GM19043 (cell line): Measurements from ENCODE around the gene VWF.

ENCODE experiments used
- ATAC-seq: cut with Tn5 transposase; IDR thresholded peaks from one replicate; pipeline ENCODE4 v1.9.1; 2021; ENCODE audit warnings: low read depth; ENCODE audit not compliant: unreplicated experiment

Gene VWF

DNA sequence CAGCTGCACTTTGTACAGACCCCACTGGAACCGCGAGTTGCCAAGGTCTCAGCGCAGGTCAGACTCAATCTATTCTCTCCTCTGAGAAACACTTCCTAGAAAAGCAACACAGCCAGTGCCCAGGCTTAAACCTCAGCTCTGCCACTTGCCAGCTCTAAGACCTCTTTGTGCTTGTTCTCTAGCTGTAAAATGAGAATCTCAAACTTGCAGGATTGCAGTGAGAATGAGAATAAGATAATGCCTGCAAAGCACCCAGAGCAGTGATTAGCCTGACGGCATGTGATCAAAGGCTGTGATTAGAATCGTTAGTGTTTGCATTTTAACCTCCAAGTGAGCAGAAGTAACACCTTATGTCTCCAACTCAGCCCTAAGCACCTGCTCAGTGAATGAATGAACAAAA is 200.7 kb downstream of the VWF start:
- no peak for ATAC-seq

DNA sequence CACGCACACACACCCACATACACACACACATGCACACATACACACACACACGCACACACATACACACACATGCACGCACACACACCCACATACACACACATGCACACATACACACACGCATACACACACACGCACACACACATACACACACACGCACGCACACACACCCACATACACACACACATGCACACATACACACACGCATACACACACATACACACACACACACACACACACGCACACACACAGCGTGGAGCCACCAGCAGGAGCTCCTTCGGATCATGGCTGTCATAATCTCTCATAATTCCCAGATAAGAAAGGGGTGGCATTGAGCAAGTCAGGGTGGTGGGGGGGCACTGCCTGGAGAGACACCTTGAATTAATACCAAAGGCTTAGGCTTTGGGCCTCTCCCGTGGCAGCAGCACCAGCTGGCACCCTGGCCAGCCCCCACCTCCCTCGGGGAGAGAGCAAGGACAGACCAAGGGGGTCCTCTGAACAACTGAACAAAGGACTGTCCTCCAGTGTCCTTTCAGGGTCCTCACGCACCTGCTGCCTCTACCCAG is 201.3 kb downstream of the VWF start:
- ATAC-seq = no peak

- ATAC-seq = no peak
Observed at GRCh38 chr12:5921966-5922899, 202.2 kb downstream of the VWF start.

DNA sequence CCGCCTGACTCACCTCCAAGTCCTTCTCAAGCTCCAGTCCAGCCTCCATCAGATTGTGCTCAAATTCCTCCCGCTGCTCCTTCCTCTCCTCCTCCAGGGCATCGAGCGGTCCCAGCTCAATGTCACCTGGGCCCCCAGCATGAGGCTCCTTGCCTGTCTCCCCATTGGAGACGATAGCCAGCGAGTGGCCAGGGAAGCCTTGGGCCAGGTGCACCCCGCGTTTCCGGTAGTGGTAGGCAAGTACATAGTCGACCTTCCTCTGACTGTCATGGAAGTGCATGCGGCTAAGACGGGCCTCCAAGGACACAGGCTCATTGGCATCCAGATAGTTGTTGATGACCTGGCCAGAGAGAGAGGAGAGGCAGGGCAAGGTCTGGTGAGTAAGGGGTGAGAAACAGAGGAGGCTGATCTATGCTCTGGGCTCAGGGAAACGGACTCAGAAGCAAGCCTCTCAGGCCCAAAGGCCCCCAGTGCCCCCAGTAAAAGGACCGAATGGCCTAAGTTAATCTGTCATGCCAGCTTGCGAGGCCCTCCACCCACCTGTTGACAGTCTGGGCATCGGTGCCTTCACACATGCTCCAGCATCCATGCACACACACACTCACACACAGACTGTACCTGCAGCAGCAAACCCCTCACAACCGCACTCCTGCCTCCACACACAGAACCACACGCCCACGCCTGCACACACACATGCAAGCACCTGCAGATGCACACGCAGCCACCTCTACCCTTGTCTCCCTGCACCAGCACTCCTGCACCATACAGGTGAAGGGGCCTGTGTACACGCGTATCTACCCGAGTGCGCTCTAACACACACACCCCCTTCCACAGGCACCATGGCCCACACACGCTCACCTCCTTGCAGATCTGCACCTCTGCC is 203.2 kb downstream of the VWF start:
- ATAC-seq = no peak

DNA sequence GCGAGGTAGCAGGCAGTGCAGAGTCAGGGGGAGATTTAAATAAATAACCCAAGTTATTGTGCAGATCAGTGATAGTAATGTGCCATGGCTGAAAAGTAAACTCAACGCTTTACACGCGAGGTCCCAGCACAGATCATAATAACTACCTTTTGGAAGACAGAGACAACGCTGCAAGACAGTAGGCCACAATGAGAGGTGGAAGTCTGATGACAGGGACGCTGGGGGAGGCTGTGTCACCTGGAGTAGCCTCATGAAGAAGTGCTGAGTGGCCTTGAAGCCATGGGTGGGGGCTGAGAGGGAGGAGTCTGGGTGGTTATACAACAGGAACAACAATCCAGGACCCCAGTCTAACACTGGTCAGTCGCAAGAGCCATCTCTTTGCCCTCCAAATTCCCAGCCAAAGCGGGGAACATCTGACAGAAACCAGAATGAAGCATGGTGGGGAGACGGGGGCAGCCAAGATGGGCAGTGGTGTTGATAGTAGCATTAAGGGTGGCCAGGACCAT is 207.6 kb downstream of the VWF start:
- no peak for ATAC-seq

- no peak for ATAC-seq
Observed at GRCh38 chr12:5915511-5915910, 209.0 kb downstream of the VWF start.

GRCh38 chr12:5914387-5915149 is 209.9 kb downstream of the VWF start:
- no peak for ATAC-seq

GRCh38 chr12:5913387-5913786 is 211.1 kb downstream of the VWF start:
- no peak for ATAC-seq

DNA sequence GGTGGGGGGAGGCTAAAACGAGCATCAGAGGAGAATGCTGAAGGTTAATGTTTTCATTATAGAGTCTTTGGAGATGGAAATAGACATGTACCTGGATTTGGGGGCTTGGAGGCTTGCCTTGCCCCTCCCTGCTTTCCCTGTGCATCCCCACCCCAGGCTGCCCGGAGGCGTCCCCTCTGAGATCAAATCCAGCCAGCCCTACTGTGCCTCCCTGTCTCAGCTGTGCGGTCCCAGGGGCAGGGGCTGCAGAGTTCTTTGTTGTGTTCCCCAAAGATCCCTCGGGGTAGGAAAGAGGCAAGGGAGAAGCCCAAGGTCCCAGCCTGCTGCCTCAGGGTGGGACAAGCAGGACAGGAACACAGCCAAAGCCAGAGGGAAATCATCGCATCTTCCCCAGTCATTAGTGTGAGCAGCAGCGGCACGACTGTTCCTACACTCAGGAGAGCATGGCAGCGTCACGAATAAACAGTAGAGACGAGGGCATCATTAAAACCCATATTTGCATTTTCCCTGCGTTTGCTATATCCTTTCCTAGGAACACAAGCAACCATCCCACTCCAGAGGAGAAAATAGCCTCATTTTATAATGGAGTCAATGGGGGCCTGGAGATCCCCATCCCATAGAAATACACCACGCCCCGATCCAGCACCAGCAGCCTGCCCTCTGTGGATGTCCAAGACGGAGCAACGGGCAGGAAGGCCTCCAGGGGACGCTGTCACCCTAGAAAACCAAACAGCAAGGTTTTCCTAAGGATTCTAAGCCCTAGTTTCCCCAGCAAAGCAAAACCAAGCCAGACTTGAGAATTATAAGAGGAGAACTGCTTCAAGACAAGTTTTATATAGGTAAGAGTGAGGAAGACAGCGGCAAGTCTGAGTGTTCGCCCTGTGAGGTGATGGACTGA is 211.8 kb downstream of the VWF start:
- ATAC-seq = no peak

- no peak for ATAC-seq
Observed at GRCh38 chr12:5912011-5912410, 212.5 kb downstream of the VWF start.

- ATAC-seq = no peak
Observed at GRCh38 chr12:5910790-5911548, 213.5 kb downstream of the VWF start.

GRCh38 chr12:5909560-5909959 is 214.9 kb downstream of the VWF start:
- ATAC-seq = no peak

GRCh38 chr12:5908251-5908650 is 216.2 kb downstream of the VWF start:
- no peak for ATAC-seq

DNA sequence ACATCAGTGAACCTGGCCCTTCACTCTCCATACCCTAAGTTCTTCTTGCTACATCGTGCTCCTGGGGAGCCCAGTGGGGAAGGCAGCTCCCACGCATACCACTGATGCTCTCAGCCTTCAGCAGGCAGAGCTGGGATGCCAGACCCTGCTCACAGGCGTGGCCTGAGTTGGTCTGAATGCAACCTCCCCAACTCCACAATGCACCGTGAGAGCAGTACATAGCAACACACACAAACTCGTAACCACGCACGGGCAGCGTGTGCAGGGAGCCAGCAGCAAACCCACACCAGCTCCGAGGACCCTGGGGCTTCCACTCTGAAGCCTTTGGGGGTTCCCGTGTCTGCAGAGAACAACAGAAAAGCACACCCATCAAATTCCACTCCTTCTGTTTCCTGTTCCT is 216.7 kb downstream of the VWF start:
- ATAC-seq = no peak

DNA sequence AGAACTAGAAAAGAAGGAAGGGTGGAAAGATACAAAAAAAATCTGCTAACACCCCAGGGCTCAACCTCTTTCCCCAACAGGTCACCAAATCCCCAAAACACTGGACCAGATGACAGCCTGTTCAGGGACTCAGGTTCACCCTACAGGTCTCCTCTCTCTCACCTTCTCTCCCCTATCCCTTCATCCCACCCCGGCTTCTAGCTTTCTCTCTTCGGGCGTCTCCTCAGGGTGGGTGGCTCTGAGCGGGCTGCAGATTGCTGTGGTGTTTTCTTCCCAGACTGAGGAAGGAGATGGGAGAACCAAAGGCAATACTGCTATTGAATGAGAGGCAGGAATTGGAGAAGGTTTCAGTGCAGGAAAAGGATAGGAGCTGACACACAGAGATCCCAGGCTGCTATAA is 218.7 kb downstream of the VWF start:
- no peak for ATAC-seq

- no peak for ATAC-seq
Observed at GRCh38 chr12:5904969-5905368, 219.5 kb downstream of the VWF start.

DNA sequence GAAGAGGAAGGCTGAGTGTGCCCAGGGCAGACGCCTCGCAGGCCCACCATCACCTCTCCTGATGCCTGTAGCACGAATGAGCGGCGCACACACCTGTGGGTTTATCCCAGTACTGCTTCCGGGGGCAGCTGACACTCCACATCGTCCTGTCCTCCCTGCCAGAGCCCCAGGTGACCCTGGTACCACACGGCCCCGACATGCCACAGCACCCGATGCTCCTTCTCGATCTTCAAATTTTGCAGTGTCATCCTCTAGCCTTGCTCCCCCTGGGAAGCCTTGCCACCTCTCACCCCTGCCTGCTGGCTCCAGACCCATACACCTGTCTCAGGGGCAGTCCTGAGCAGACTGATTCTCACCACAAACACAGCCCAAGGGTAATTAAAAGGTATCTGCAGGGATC is 220.0 kb downstream of the VWF start:
- no peak for ATAC-seq

DNA sequence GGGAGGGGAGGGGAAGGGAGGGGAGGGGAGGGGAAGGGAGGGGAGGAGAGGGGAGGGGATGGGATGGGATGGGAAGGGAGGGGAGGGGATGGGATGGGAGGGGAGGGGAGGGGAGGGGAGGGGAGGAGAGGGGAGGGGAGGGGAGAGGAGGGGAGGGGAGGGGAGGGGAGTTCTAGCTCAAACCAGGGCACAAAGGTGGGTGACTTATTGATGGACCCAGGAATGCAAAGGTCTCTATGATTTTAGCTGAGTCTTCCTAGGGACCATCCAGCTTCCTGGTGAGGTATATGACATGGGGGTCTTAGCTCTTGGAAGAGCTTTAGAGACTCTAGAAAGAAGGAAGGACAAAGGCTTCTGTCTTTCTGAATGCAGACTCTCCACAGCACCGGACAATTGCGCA is 221.7 kb downstream of the VWF start:
- ATAC-seq = no peak

DNA sequence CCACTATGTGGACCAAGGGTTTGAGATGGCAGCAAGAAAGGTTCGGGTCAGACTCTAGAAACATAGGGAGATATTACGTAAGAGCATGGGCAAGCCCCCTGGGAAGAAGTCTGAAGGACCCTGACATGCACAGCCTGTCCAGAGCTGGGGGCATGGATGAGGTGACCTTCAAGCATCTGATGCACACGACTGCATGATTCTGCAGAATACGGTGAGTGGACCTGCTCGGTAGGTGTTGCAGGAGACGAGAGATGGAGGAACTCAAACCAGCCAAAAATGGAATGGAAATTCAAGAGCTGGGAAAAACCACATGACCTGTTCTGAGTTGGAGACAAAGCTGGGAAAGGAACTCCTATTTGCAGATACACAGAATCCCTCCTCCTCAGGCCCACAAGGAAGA is 223.1 kb downstream of the VWF start:
- ATAC-seq = no peak
